ENCODE data around the gene PCDHA9.
"Not testable (repeated sequence)": the region's sequence is repeated elsewhere in the genome, so short reads cannot be mapped to it uniquely, and the experiment has no call there.

Gene PCDHA9

GRCh38 chr5:140833993-140834392 lies 14.2 kb upstream of the PCDHA9 start, which contains the start of gene PCDHA7:
TSS of gene PCDHA7 (plus strand) at chr5:140834269. CDS start at chr5:140834384, 115 bp downstream.
- no peak for DNase-seq (ENCODE audit: low read depth, low spot score)
- H3K27ac ChIP-seq = no peak within 1 kb of the TSS
- no peak within 1 kb of the TSS for H3K9ac ChIP-seq (ENCODE audit: insufficient read length)
- TF ChIP-seq FOXP2 (optimal IDR thresholded peaks at IDR 0.05; ENCODE audit: control extremely low read depth, extremely low read length, insufficient read depth) = no peak
- TF ChIP-seq POLR2AphosphoS5 (IDR thresholded peaks at IDR 0.05; ENCODE audit: borderline replicate concordance, low read depth, low read length) = no peak
- no peak for TF ChIP-seq EZH2 (IDR thresholded peaks at IDR 0.05)
- no peaks in the 10 kb centered on the region for H3K36me3 ChIP-seq (ENCODE audit: insufficient read depth, low read length)
- no peaks in the 10 kb centered on the region for H3K9me3 ChIP-seq (ENCODE audit: low read depth, low read length)
- H3K4me3 ChIP-seq = no peak within 1 kb of the TSS

DNA sequence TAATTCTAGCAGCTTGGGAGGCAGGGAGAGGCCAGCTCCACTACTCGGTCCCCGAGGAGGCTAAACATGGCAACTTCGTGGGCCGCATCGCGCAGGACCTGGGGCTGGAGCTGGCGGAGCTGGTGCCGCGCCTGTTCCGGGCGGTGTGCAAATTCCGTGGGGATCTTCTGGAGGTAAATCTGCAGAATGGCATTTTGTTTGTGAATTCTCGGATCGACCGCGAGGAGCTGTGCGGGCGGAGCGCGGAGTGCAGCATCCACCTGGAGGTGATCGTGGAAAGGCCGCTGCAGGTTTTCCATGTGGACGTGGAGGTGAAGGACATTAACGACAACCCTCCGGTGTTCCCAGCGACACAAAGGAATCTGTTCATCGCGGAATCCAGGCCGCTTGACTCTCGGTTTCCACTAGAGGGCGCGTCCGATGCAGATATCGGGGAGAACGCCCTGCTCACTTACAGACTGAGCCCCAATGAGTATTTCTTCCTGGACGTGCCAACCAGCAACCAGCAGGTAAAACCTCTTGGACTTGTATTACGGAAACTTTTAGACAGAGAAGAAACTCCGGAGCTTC lies 13.7 kb upstream of the PCDHA9 start:
- not testable (repeated sequence) for DNase-seq (ENCODE audit: low read depth, low spot score); H3K27ac ChIP-seq; H3K9me3 ChIP-seq (ENCODE audit: low read depth, low read length); H3K9ac ChIP-seq (ENCODE audit: insufficient read length); H3K4me3 ChIP-seq; H3K36me3 ChIP-seq (ENCODE audit: insufficient read depth, low read length)

- Histone ChIP-seq H3K9me3 (ENCODE audit: low read depth, low read length) (no peaks in the 10 kb centered on the region), H3K27ac (no peak overlapping the region), H3K9ac (ENCODE audit: insufficient read length) (no peak overlapping the region), H3K4me3 (no peak overlapping the region), H3K36me3 (ENCODE audit: insufficient read depth, low read length) (no peaks in the 10 kb centered on the region)
- TF ChIP-seq FOXP2 (optimal IDR thresholded peaks at IDR 0.05; ENCODE audit: control extremely low read depth, extremely low read length, insufficient read depth) (no peak), EZH2 (IDR thresholded peaks at IDR 0.05) (no peak), POLR2AphosphoS5 (IDR thresholded peaks at IDR 0.05; ENCODE audit: borderline replicate concordance, low read depth, low read length) (no peak)
- no peak for DNase-seq (ENCODE audit: low read depth, low spot score)
Measured at GRCh38 chr5:140835622-140836510, 12.3 kb upstream of the PCDHA9 start.

GRCh38 chr5:140840978-140841962 lies 6.9 kb upstream of the PCDHA9 start, which contains the start of gene PCDHA8:
TSS of gene PCDHA8 (plus strand) at chr5:140841187. CDS start at chr5:140841322, 135 bp downstream.
- no peak within 1 kb of the TSS for H3K4me3 ChIP-seq
- TF ChIP-seq POLR2AphosphoS5 (IDR thresholded peaks at IDR 0.05; ENCODE audit: borderline replicate concordance, low read depth, low read length) = no peak
- TF ChIP-seq FOXP2 (optimal IDR thresholded peaks at IDR 0.05; ENCODE audit: control extremely low read depth, extremely low read length, insufficient read depth) = no peak
- no peak for TF ChIP-seq EZH2 (IDR thresholded peaks at IDR 0.05)
- no peak within 1 kb of the TSS for H3K27ac ChIP-seq
- H3K36me3 ChIP-seq (ENCODE audit: insufficient read depth, low read length) = no peaks in the 10 kb centered on the region
- H3K9ac ChIP-seq (ENCODE audit: insufficient read length) = no peak within 1 kb of the TSS
- H3K9me3 ChIP-seq (ENCODE audit: low read depth, low read length) = no peaks in the 10 kb centered on the region
- no peak for DNase-seq (ENCODE audit: low read depth, low spot score)

- H3K36me3 ChIP-seq (ENCODE audit: insufficient read depth, low read length) = no peaks in the 10 kb centered on the region
- no peak for DNase-seq (ENCODE audit: low read depth, low spot score)
- no peak overlapping the region for H3K4me3 ChIP-seq
- H3K9ac ChIP-seq (ENCODE audit: insufficient read length) = no peak overlapping the region
- H3K27ac ChIP-seq = no peak overlapping the region
- no peaks in the 10 kb centered on the region for H3K9me3 ChIP-seq (ENCODE audit: low read depth, low read length)
- no peak for TF ChIP-seq POLR2AphosphoS5 (IDR thresholded peaks at IDR 0.05; ENCODE audit: borderline replicate concordance, low read depth, low read length)
- TF ChIP-seq EZH2 (IDR thresholded peaks at IDR 0.05) = no peak
- no peak for TF ChIP-seq FOXP2 (optimal IDR thresholded peaks at IDR 0.05; ENCODE audit: control extremely low read depth, extremely low read length, insufficient read depth)
Measured at GRCh38 chr5:140842798-140843733, 5.1 kb upstream of the PCDHA9 start.

DNA sequence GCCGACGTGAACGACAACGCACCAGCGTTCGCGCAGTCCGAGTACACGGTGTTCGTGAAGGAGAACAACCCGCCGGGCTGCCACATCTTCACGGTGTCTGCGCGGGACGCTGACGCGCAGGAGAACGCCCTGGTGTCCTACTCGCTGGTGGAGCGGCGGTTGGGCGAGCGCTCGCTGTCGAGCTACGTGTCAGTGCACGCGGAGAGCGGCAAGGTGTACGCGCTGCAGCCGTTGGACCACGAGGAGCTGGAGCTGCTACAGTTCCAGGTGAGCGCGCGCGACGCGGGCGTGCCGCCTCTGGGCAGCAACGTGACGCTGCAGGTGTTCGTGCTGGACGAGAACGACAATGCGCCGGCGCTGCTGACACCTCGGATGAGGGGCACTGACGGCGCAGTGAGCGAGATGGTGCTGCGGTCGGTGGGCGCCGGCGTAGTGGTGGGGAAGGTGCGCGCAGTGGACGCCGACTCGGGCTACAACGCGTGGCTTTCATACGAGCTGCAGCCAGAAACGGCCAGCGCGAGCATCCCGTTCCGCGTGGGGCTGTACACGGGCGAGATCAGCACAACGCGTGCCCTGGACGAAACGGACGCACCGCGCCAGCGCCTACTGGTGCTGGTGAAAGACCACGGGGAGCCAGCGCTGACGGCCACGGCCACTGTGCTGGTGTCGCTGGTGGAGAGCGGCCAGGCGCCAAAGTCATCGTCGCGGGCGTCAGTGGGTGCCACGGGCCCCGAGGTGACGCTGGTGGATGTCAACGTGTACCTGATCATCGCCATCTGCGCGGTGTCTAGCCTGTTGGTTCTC lies 1.9 kb downstream of the PCDHA9 start:
- H3K36me3 ChIP-seq (ENCODE audit: insufficient read depth, low read length); DNase-seq (ENCODE audit: low read depth, low spot score); H3K9ac ChIP-seq (ENCODE audit: insufficient read length); H3K9me3 ChIP-seq (ENCODE audit: low read depth, low read length); H3K4me3 ChIP-seq; H3K27ac ChIP-seq: not testable (repeated sequence)

Measured in SK-N-MC (cell line).